Measurements from ENCODE around the gene MPC1L. TPM values are rescaled to one million over a fixed set of nuclear protein-coding genes. Genes with fewer than 3 reads are reported as not detected.

Gene MPC1L
- total and polyA plus RNA-seq, 9 of the 15 experiments (the other 6 are each of a cell fraction or from before 2014, with no cell fraction given): not detected

DNA sequence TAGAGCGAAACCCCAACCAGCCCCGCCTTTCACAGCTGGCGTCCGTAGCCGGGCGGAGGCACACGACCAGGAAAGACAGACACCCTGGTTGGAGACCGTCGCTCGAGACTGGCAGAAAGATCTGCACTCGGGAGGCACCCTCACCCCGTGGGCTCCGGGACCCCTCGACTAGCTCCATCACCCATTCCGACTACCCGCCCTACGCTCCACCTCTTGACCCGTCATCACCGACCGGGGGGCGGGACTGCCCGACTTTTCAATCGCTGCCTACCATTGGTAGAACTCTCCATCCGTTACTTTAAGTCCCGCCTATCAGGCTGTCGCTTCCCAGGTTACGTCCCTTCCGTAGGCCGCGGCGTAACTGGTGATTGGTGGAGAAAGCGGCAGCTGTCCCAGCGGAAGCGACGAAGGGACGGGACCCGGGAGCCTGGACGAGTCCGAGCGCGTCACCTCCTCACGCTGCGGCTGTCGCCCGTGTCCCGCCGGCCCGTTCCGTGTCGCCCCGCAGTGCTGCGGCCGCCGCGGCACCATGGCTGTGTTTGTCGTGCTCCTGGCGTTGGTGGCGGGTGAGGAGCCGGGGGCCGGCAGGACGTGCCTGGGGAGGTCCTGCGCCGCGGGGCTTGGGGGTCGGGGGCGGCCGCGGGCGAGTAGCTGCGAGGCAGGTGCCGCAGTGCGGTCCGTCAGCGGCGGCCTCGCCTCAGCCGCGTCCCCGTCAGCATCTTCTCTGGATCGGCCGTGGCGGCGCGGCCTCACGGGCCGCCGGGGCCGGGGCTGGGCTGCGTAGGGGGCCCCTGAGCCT, 42.5 kb upstream of the MPC1L start, which contains the start of gene ATP6AP2 (continued):
- TF ChIP-seq, protein P1, sequence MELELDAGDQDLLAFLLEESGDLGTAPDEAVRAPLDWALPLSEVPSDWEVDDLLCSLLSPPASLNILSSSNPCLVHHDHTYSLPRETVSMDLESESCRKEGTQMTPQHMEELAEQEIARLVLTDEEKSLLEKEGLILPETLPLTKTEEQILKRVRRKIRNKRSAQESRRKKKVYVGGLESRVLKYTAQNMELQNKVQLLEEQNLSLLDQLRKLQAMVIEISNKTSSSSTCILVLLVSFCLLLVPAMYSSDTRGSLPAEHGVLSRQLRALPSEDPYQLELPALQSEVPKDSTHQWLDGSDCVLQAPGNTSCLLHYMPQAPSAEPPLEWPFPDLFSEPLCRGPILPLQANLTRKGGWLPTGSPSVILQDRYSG (tag; conservative IDR thresholded peaks at IDR 0.05; ENCODE audit: low read depth): no peak
- no peak for TF ChIP-seq TAF15 (IDR thresholded peaks at IDR 0.05; ENCODE audit: low read depth, low read length)
- no peak for TF ChIP-seq ZNF143 (CRISPR knock-in tag; IDR thresholded peaks at IDR 0.05)
- TF ChIP-seq, protein P2, sequence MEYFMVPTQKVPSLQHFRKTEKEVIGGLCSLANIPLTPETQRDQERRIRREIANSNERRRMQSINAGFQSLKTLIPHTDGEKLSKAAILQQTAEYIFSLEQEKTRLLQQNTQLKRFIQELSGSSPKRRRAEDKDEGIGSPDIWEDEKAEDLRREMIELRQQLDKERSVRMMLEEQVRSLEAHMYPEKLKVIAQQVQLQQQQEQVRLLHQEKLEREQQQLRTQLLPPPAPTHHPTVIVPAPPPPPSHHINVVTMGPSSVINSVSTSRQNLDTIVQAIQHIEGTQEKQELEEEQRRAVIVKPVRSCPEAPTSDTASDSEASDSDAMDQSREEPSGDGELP (CRISPR knock-in tag; IDR thresholded peaks at IDR 0.05; ENCODE audit: borderline replicate concordance): peak; percentile 94
- TF ChIP-seq, protein P3, sequence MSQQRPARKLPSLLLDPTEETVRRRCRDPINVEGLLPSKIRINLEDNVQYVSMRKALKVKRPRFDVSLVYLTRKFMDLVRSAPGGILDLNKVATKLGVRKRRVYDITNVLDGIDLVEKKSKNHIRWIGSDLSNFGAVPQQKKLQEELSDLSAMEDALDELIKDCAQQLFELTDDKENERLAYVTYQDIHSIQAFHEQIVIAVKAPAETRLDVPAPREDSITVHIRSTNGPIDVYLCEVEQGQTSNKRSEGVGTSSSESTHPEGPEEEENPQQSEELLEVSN (IDR thresholded peaks at IDR 0.05; ENCODE audit: borderline replicate concordance in 1 of 2, extremely low read depth in 1 of 2, insufficient read depth in 1 of 2, insufficient read length in 1 of 2, low read depth in 1 of 2, low read length in 1 of 2, poor library complexity in 1 of 2, severe bottlenecking in 1 of 2): peak in 1 of 2 experiments; percentile 44
- TF ChIP-seq KAT8 (IDR thresholded peaks at IDR 0.05; ENCODE audit: low read depth): no peak
- TF ChIP-seq, protein P4, sequence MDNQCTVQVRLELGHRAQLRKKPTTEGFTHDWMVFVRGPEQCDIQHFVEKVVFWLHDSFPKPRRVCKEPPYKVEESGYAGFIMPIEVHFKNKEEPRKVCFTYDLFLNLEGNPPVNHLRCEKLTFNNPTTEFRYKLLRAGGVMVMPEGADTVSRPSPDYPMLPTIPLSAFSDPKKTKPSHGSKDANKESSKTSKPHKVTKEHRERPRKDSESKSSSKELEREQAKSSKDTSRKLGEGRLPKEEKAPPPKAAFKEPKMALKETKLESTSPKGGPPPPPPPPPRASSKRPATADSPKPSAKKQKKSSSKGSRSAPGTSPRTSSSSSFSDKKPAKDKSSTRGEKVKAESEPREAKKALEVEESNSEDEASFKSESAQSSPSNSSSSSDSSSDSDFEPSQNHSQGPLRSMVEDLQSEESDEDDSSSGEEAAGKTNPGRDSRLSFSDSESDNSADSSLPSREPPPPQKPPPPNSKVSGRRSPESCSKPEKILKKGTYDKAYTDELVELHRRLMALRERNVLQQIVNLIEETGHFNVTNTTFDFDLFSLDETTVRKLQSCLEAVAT (IDR thresholded peaks at IDR 0.05): peak in 1 of 2 experiments; percentile 75; a peak in 1 of 4 replicates
- TF ChIP-seq EGR1 (conservative IDR thresholded peaks at IDR 0.05): no peak
- 0 out of 2 replicates have a peak, but pooled peaks have one; percentile 11 for TF ChIP-seq ZKSCAN8 (CRISPR knock-in tag; IDR thresholded peaks at IDR 0.05)
- TF ChIP-seq SREBF1 (IDR thresholded peaks at IDR 0.05; ENCODE audit: borderline replicate concordance, low read depth, low read length): 0 out of 2 replicates have a peak, but pooled peaks have one; percentile 40
- peak; percentile 69 for TF ChIP-seq CXXC5 (CRISPR knock-in tag; IDR thresholded peaks at IDR 0.05)
- TF ChIP-seq RBBP5 (IDR thresholded peaks at IDR 0.05; ENCODE audit: borderline replicate concordance, insufficient read depth, low read length, poor library complexity, severe bottlenecking): peak; percentile 70
- TF ChIP-seq, protein P5, sequence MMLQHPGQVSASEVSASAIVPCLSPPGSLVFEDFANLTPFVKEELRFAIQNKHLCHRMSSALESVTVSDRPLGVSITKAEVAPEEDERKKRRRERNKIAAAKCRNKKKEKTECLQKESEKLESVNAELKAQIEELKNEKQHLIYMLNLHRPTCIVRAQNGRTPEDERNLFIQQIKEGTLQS (IDR thresholded peaks at IDR 0.05): 0 out of 2 replicates have a peak, but pooled peaks have one; percentile 17
- TF ChIP-seq, protein P5 (CRISPR knock-in tag; conservative IDR thresholded peaks at IDR 0.05): no peak
- peak; percentile 25; the same call in 1 of the 2 replicates for TF ChIP-seq JUND (IDR thresholded peaks at IDR 0.05; ENCODE audit: borderline replicate concordance, low read depth, low read length)
- TF ChIP-seq JUND (tag; IDR thresholded peaks at IDR 0.05; ENCODE audit: borderline replicate concordance, low read depth, low read length): no peak; the same call in 2 of the 3 replicates
- TF ChIP-seq CHD2 (IDR thresholded peaks at IDR 0.05; ENCODE audit: low read depth, low read length): peak; percentile 55
- peak; percentile 70 for TF ChIP-seq SUPT5H (IDR thresholded peaks at IDR 0.05)
- TF ChIP-seq HNRNPLL (IDR thresholded peaks at IDR 0.05; ENCODE audit: low read depth, low read length, poor library complexity, severe bottlenecking): peak; percentile 94
